OCI-LY1 (cell line): Measurements from ENCODE around the gene DDO.

Experiments
- CTCF ChIP-seq: fragments of 200-600 bp; sonication (generic), shearing (Covaris generic); IDR thresholded peaks from 2 replicates; pipeline ENCODE4 v1.5.1; 2017; ENCODE audit warnings: mild to moderate bottlenecking, antibody characterized with exemption, low read length, moderate library complexity, mixed read lengths
- EZH2 ChIP-seq: fragments of 200-600 bp; sonication (generic), shearing (Covaris generic); IDR thresholded peaks from 2 replicates; pipeline ENCODE4 v1.8.0; 2017; ENCODE audit warnings: borderline replicate concordance, mixed run types, mild to moderate bottlenecking, antibody characterized with exemption, low read length, moderate library complexity, mixed read lengths

DNA sequence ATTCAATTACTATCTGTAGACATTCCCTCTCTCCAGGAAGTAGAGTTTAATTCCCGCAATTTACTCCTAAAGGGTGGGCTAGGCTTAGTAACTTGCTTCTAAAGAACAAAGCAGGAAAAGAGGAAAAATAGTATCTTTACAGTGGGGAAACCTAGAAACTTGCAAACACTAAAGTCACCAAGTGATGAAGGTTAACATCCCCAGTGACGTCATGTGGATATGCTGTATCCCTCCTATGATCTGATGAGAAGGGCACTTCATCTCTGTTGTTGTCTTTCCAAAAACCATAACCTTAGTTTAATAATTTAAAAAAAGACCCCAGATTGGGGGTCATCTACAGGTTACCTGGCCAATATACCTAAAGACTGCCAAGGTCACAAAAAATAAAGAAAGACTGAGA is 43.8 kb upstream of the DDO start:
- no peak for TF ChIP-seq CTCF
- TF ChIP-seq EZH2 = no peak
